NCI-H128 (cell line): ENCODE data around the gene MED16.
"Not testable (repeated sequence)": the region's sequence is repeated elsewhere in the genome, so short reads cannot be mapped to it uniquely, and the experiment has no call there.

Experiments
- DNase-seq: peaks from one replicate; lab custom pipeline; 2025; ENCODE audit not compliant: unreplicated experiment; lab: John Stamatoyannopoulos, UW

MED16 gene

GRCh38 chr19:858868-859843, 33.8 kb downstream of the MED16 start, which contains the start of gene CFD:
Gene CFD (plus strand): TSS chr19:859664. CDS start chr19:859690, 26 bp downstream.
- DNase-seq = no peak

GRCh38 chr19:858284-858683, 34.7 kb downstream of the MED16 start:
- no peak for DNase-seq

- DNase-seq = no peak
Measured at GRCh38 chr19:855566-856120, 37.3 kb downstream of the MED16 start.

- DNase-seq = no peak
Measured at GRCh38 chr19:855142-855541, 37.8 kb downstream of the MED16 start.

GRCh38 chr19:854549-854948, 38.4 kb downstream of the MED16 start:
- DNase-seq = no peak

- not testable (repeated sequence) for DNase-seq
Measured at GRCh38 chr19:853614-854220, 39.3 kb downstream of the MED16 start.

- no peak for DNase-seq
Measured at GRCh38 chr19:853014-853585, 39.9 kb downstream of the MED16 start.

- no peak for DNase-seq
Measured at GRCh38 chr19:852136-853013, 40.6 kb downstream of the MED16 start, which contains the start of gene ELANE. Gene ELANE (plus strand): TSS chr19:852303. CDS start chr19:852329, 26 bp downstream.

- DNase-seq = no peak
Measured at GRCh38 chr19:850979-851335, 42.0 kb downstream of the MED16 start.

GRCh38 chr19:850221-850978, 42.6 kb downstream of the MED16 start:
- no peak for DNase-seq

- not testable (repeated sequence) for DNase-seq
Measured at GRCh38 chr19:849195-849594, 43.8 kb downstream of the MED16 start.

- no peak for DNase-seq
Measured at GRCh38 chr19:848386-848921, 44.5 kb downstream of the MED16 start.

- DNase-seq = no peak
Measured at GRCh38 chr19:845707-846521, 47.1 kb downstream of the MED16 start.

- no peak for DNase-seq
Measured at GRCh38 chr19:844546-844971, 48.4 kb downstream of the MED16 start.

GRCh38 chr19:843836-844545, 49.0 kb downstream of the MED16 start:
- no peak for DNase-seq

- DNase-seq = no peak
Measured at GRCh38 chr19:843180-843835, 49.7 kb downstream of the MED16 start.

GRCh38 chr19:842802-843179, 50.2 kb downstream of the MED16 start:
- not testable (repeated sequence) for DNase-seq
